ENCODE measurements around the gene SPIRE2.
"Not testable (repeated sequence)": the region's sequence is repeated elsewhere in the genome, so short reads cannot be mapped to it uniquely, and the experiment has no call there.

SPIRE2 gene, protein sequence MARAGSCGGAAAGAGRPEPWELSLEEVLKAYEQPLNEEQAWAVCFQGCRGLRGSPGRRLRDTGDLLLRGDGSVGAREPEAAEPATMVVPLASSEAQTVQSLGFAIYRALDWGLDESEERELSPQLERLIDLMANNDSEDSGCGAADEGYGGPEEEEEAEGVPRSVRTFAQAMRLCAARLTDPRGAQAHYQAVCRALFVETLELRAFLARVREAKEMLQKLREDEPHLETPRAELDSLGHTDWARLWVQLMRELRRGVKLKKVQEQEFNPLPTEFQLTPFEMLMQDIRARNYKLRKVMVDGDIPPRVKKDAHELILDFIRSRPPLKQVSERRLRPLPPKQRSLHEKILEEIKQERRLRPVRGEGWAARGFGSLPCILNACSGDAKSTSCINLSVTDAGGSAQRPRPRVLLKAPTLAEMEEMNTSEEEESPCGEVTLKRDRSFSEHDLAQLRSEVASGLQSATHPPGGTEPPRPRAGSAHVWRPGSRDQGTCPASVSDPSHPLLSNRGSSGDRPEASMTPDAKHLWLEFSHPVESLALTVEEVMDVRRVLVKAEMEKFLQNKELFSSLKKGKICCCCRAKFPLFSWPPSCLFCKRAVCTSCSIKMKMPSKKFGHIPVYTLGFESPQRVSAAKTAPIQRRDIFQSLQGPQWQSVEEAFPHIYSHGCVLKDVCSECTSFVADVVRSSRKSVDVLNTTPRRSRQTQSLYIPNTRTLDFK

GRCh38 chr16:89828199-89828869 lies at the start of gene SPIRE2:
TSS of gene SPIRE2 (plus strand) at chr16:89828475. CDS start at chr16:89828551, 76 bp downstream.
- peak; percentile 33 to 41 for DNase-seq

- no peak for DNase-seq
Observed at GRCh38 chr16:89779231-89779908, 48.9 kb upstream of the SPIRE2 start.

DNA sequence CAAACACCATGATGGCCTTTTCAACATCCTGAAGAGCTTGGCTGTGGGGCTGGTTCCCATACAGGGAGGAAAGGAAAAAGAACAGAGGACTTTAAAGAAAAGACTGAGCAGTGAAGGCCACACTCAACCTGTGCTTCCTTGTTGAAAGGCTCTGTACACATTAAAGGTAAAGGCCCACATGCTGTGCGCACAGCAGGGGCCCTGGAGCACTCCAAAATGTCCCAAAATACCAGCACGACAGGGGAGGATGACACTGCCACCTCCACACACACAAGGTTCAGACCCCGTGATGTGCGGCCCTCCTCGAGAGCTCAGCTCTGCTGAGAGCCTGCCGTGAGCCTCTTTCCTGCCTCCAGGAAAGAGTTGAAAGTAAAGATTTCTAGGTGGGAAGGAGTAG lies 48.4 kb upstream of the SPIRE2 start:
- no peak for DNase-seq

GRCh38 chr16:89782489-89782888 lies 45.8 kb upstream of the SPIRE2 start:
- no peak for DNase-seq

GRCh38 chr16:89783952-89784351 lies 44.3 kb upstream of the SPIRE2 start:
- not testable (repeated sequence) for DNase-seq

GRCh38 chr16:89784406-89784805 lies 43.9 kb upstream of the SPIRE2 start:
- DNase-seq = no peak

DNA sequence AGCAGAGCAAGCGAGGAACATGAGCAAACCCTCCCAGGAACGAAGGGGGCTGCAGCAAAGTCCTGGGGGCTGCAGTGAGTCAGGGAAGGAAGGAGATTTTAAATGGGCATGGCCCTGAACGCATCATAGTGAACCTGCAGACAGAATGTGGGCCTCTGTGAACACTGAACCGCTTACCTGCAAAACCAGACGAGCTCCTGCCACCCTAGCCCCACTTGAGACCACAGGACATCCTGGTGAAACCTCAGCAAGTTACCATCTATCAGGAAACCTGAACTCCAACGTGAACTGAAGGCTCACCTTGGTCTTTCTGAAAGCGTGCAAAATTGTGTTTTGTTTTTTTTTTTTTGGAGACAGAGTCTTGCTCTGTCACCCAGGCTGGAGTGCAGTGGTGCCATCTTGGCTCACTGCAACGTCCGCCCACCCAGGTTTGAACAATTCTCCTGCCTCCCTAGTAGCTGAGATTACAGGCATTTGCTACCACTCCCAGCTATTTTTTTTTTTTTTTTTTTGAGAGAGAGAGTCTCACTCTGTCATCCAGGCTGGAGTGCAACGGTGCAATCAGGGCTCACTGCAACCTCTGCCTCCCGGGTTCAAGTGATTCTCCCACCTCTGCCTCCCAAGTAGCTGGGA lies 42.6 kb upstream of the SPIRE2 start:
- DNase-seq = no peak

DNA sequence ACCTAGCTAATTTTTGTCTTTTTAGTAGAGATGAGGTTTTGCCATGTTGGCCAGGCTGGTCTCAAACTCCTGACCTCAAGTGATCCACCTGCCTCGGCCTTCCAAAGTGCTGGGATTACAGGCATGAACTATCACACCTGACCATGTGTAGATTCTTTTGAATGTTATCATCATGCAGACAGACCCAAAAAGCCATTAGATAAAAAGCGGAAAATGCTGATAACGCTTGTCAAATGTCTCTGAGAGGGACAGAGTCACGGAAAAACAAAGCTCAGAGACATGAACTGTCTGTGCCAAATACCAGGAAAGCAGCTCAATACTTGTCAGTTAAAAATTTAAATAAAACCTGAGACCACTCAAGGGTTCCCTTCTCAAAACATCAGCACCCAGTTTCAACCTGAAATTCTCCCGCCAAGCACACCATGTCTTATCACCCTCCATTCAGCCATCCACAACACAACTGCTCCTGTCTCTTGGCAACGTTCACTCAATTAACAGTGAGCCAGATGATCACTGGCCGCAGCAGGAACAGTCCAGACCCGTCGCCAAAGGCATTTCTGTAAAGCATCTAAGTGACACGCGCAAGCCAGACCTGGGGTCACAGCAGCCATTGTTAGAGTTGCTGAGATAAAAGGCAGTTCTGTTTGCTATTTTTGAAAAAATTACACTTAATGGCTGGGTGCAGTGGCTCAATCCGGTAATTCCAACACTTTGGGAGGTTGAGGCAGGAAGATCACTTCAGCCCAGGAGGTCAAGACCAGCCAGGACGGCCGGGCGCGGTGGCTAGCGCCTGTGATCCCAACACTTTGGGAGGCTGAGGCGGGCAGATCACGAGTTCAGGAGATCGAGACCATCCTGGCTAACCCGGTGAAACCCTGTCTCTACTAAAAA lies 41.6 kb upstream of the SPIRE2 start:
- DNase-seq = no peak

GRCh38 chr16:89787365-89787805 lies 40.9 kb upstream of the SPIRE2 start:
- no peak for DNase-seq

- no peak for DNase-seq
Observed at GRCh38 chr16:89791278-89791995, 36.8 kb upstream of the SPIRE2 start.

GRCh38 chr16:89793092-89793491 lies 35.2 kb upstream of the SPIRE2 start:
- DNase-seq = not testable (repeated sequence)

DNA sequence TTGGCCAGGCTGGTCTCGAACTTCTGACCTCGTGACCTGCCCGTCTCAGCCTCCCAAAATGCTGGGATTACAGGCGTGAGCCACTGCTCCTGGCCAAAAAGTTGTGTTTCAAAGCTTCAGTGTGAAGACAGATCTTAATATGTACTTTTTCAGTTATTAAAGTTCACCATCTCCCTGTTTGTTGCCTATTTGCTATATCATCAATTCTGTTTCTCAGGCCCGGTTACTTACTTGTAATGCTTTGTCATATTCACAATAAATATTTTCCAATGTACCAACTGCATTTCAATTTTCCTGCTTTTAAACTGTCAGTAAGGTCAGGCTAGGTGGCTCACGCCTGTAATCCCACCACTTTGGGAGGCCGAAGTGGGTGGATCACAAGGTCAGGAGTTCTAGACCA lies 34.3 kb upstream of the SPIRE2 start:
- no peak for DNase-seq

DNA sequence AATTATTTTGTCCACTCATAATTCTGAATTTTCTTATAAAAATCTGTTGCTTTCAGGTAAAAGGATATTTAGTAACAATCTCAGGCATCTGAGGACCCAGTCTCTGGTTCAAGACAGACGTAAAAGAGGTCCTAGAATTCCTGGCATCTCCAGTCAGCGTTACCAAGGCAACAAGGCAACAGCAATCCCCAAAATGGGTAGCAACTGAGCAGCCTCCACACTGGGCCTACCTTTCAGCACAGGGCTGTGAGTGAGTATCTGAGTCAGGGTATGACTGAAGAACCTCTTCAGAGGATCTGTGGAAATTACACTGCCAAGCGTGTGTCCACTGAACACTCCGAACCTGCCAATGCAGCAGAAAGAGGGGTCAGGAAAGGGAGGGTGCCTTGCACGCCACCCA lies 32.6 kb upstream of the SPIRE2 start:
- no peak for DNase-seq

DNA sequence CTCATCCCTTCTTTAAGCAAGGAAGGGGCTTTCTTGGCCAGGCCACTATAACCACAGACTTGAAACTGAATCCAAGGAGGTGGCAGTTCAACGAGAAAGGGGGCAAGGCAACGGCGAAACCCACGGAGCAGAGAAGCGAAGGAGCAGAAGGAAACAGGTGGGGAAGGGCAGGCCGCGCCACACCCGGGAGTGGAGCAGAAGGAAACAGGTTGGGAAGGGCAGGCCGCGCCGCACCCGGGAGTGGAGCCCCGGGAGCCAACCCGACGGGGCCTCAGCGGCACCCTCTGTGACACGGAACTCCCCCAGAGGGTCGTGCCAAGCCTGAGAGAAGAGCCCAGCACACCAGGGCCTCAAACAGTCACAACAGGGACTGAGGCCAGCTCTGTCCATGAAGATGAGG lies 32.2 kb upstream of the SPIRE2 start:
- DNase-seq = no peak

DNA sequence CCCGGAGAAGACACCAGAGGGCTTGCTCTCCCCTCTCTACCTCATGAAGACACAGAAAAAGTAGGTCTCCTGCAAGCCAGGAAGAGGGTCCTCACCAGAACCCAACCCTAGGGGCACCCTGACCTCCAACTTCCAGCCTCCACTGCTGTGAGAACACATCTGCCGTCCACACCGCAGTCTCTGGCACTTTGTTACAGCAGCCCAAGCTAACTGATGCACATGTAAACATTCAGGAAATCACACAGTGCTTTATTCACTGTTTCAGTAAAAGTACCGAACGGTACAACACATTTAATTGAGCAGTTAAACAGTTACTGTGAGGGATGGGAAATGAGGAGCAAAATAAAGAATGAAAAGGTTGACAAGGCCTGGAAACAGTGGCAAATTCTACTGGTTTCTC lies 30.1 kb upstream of the SPIRE2 start:
- DNase-seq = no peak

GRCh38 chr16:89798832-89799370 lies 29.4 kb upstream of the SPIRE2 start:
- DNase-seq = no peak

GRCh38 chr16:89801800-89802199 lies 26.5 kb upstream of the SPIRE2 start:
- DNase-seq = no peak

DNA sequence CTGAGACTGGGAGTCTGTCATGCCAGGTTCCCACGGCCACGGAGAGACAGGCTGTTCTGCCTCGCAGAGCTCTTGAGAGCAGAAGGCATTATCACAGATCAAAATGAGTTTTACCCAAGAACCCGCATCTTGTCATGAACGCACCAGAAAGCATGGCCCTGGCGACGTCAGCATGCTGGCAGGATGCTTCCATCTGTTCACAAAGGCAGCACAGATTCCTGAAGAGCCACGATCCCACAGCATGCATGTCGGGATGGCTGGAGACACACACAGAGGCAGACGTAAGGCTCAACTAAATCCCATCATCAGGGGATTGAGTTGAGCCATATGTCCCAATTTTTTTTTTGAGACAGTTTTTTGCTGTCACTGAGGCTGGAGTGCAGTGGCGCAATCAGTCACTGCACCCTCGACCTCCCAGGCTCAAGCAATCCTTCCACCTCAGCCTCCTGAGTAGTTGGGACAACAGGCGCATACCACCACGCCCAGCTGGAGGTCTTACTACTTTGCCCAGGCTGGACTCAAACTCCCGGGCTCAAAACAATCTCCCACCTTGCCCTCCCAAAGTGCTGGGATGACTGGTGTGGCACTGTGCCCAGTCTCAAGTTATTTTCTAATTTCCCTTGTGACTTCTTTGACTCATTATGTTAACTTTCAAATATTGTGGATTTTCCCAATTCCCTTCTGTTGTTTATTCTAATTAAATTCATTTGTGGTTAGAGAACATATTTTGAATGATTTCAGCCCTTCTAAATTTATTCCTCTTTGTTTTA lies 23.0 kb upstream of the SPIRE2 start:
- no peak for DNase-seq

DNA sequence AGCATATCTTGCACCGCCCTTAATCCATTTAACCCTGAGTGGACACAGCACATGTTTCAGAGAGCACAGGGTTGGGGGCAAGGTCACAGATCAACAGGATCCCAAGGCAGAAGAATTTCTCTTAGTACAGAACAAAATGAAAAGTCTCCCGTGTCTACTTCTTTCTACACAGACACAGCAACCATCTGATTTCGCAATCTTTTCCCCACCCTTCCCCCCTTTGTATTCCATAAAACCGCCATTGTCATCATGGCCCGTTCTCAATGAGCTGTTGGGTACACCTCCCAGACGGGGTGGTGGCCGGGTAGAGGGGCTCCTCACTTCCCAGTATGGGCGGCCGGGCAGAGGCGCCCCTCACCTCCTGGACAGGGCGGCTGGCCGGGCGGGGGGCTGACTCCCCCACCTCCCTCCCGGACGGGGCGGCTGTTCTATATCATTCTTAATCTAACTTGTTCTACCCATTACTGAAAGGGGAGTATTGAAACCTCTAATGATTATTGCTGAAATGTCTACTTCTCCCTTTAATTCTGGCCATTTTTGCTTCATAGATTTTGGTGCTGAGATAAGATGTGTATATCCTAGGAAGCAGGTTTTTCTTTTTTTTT lies 21.6 kb upstream of the SPIRE2 start:
- not testable (repeated sequence) for DNase-seq

Data from AML-193 (cell line).